Liver (tissue), 9 donors: ENCODE data around the gene ATAT1. TPM values are rescaled to one million over a fixed set of nuclear protein-coding genes. Genes with fewer than 3 reads are reported as not detected.

Source experiments
- DNase-seq: peaks from one replicate; pipeline ENCODE4 v3.0.0-alpha.2; 2017; ENCODE audit warnings: low spot score
- H3K27ac ChIP-seq, 2 donors: one replicate each; pipeline ENCODE4 v1.7.0; 2013; ENCODE audit warnings: inconsistent platforms in 2 of 2, low read length in 2 of 2, control low read depth in 1 of 2, low read depth in 1 of 2, mild to moderate bottlenecking in 1 of 2
- H3K27me3 ChIP-seq, 4 donors: one replicate each; pipeline versions ENCODE4 v1.6.1 to v1.7.0; 2013; ENCODE audit warnings: low read length in 3 of 4, inconsistent platforms in 1 of 4, mild to moderate bottlenecking in 1 of 4, moderate library complexity in 1 of 4; ENCODE audit not compliant: control insufficient read depth in 4 of 4, insufficient read depth in 4 of 4
- H3K36me3 ChIP-seq, 4 donors: one replicate each; pipeline versions ENCODE4 v1.6.1 to v1.7.0; 2013; ENCODE audit warnings: low read length in 3 of 4, mild to moderate bottlenecking in 3 of 4, low read depth in 1 of 4, moderate library complexity in 1 of 4; ENCODE audit not compliant: control insufficient read depth in 4 of 4, insufficient read depth in 3 of 4
- H3K4me1 ChIP-seq, 4 donors: one replicate each; pipeline versions ENCODE4 v1.6.1 to v1.7.0; 2013; ENCODE audit warnings: low read length in 3 of 4, mild to moderate bottlenecking in 3 of 4, moderate library complexity in 1 of 4; ENCODE audit not compliant: control insufficient read depth in 4 of 4, insufficient read depth in 4 of 4
- H3K4me3 ChIP-seq, 3 donors: one replicate each; pipeline versions ENCODE4 v1.6.1 to v1.7.0; 2013; ENCODE audit warnings: low read length in 3 of 3, control low read depth in 1 of 3, low read depth in 1 of 3, mild to moderate bottlenecking in 1 of 3
- H3K9ac ChIP-seq, 2 donors: one replicate each; pipeline ENCODE4 v1.7.0; 2013; ENCODE audit warnings: low read length in 2 of 2, mild to moderate bottlenecking in 2 of 2, moderate library complexity in 2 of 2, control low read depth in 1 of 2, low read depth in 1 of 2
- H3K9me3 ChIP-seq, 4 donors: one replicate each; pipeline versions ENCODE4 v1.6.1 to v1.7.0; 2013; ENCODE audit warnings: low read length in 3 of 4; ENCODE audit not compliant: control insufficient read depth in 4 of 4
- EGR1 ChIP-seq, 2 donors: IDR thresholded peaks; 2 replicates each; pipeline ENCODE4 v1.6.1; 2016 to 2018; ENCODE audit warnings: antibody characterized with exemption in 2 of 2, low read depth in 2 of 2
- FOXA1 ChIP-seq: IDR thresholded peaks from 2 replicates; pipeline ENCODE4 v1.6.1; 2016; ENCODE audit warnings: antibody characterized with exemption
- FOXA2 ChIP-seq: IDR thresholded peaks from 2 replicates; pipeline ENCODE4 v1.6.1; 2016; ENCODE audit warnings: antibody characterized with exemption
- HNF4A ChIP-seq, 2 donors: conservative IDR thresholded peaks; 2 replicates each; pipeline ENCODE4 v1.6.1; 2016; ENCODE audit warnings: antibody characterized with exemption in 2 of 2, mild to moderate bottlenecking in 2 of 2
- JUND ChIP-seq, 2 donors: IDR thresholded peaks; 2 replicates each; pipeline ENCODE4 v1.6.1; 2016; ENCODE audit warnings: antibody characterized with exemption in 2 of 2
- NR2F2 ChIP-seq: IDR thresholded peaks from 2 replicates; pipeline ENCODE4 v1.6.1; 2016; ENCODE audit warnings: antibody characterized with exemption
- RAD21 ChIP-seq, 2 donors: IDR thresholded peaks; 2 replicates each; pipeline ENCODE4 v1.6.1; 2016; ENCODE audit warnings: antibody characterized with exemption in 2 of 2, mild to moderate bottlenecking in 2 of 2
- SP1 ChIP-seq: IDR thresholded peaks from 2 replicates; pipeline ENCODE4 v1.6.1; 2018; ENCODE audit warnings: antibody characterized with exemption, mild to moderate bottlenecking
- TAF1 ChIP-seq: conservative IDR thresholded peaks from 2 replicates; pipeline ENCODE4 v1.6.1; 2016; ENCODE audit warnings: antibody characterized with exemption, mild to moderate bottlenecking
- WGBS: extraction: QIAGEN DNeasy Blood & Tissue Kit; methylation state at CpG from one replicate; pipeline ENCODE4 v1.1.7; 2013; 5-methylcytosine and 5-hydroxymethylcytosine counted together
- polyA plus RNA-seq, 2 donors: library from polyadenylated mRNA; stranded (reverse) in 1 of 2; unstranded in 1 of 2; fragments of 200-250 nt in 1 of 2; fragments of >200 nt in 1 of 2; fragmentation: Nextera tagmentation in 1 of 2; extraction: Ambion mirVana in 1 of 2; gene quantifications; one replicate each; pipeline versions ENCODE4 v1.2.1 to v1.2.3, GENCODE V29; 2013 to 2015
- total RNA-seq, 2 donors: library from RNA; depleted of rRNA; stranded (reverse); fragments of >200 nt; gene quantifications; one replicate each; pipeline ENCODE4 v1.2.3, GENCODE V29; 2014
- TF ChIP-seq, protein P1 (sequence below): IDR thresholded peaks from 2 replicates; pipeline ENCODE4 v1.6.1; 2016; ENCODE audit warnings: antibody characterized with exemption
- TF ChIP-seq, protein P2 (sequence below): IDR thresholded peaks from 2 replicates; pipeline ENCODE4 v1.6.1; 2016; ENCODE audit warnings: antibody characterized with exemption
- TF ChIP-seq, protein P3 (sequence below): IDR thresholded peaks from 2 replicates; pipeline ENCODE4 v1.6.1; 2016; ENCODE audit warnings: antibody characterized with exemption, mild to moderate bottlenecking
- TF ChIP-seq, protein P4 (sequence below): fragments of 150-350 bp; IDR thresholded peaks from 2 replicates; pipeline ENCODE4 v1.5.1; 2017; ENCODE audit warnings: improper control_type of control experiment, low read depth, low read length; ENCODE audit not compliant: missing input control
- donor health status: healthy.
- donor health status: healthy.
- donor health status: healthy.
- donor health status: healthy.
- donor health status: healthy.

The ATAT1 gene
- total and polyA plus RNA-seq, 4 donors = 2.1 to 5.4 (median 3.0) TPM

DNA sequence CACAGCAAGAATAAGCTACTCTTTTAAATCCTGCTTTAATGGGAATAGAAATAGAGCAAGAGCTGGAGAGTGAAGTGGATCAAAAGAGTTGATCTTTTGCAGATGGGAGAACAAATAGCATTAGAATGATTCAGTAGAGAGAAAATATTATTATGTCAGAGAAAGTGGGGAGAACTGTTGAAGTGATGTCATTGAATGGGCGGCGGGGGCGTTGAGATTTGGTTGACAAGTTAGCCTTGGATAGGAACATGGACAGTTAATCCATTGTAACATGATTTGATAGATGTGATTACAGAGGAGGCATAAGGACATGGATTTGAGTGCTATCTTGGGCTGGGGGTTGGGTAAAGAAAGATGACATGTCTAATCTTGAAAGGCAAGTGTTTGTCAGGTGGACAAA is 9.2 kb downstream of the ATAT1 start:
- Histone ChIP-seq H3K36me3 (peaks cover 0 to 13% (median 2%) of the 10 kb centered on the region in 4 donors), H3K4me1 (peaks cover 0 to 9% (median 0%) of the 10 kb centered on the region in 4 donors), H3K9me3 (no peaks in the 10 kb centered on the region), H3K4me3 (no peak overlapping the region), H3K27me3 (no peaks in the 10 kb centered on the region), H3K9ac (no peak overlapping the region), H3K27ac (no peak overlapping the region)
- WGBS = 97% methylated on average over 3 of the region's 3 CpGs
- no peak for DNase-seq
- TF ChIP-seq EGR1 (IDR thresholded peaks at IDR 0.05; ENCODE audit: low read depth in 2 of 2) (no peak), HNF4A (conservative IDR thresholded peaks at IDR 0.05) (no peak)
- TF ChIP-seq, protein P1, sequence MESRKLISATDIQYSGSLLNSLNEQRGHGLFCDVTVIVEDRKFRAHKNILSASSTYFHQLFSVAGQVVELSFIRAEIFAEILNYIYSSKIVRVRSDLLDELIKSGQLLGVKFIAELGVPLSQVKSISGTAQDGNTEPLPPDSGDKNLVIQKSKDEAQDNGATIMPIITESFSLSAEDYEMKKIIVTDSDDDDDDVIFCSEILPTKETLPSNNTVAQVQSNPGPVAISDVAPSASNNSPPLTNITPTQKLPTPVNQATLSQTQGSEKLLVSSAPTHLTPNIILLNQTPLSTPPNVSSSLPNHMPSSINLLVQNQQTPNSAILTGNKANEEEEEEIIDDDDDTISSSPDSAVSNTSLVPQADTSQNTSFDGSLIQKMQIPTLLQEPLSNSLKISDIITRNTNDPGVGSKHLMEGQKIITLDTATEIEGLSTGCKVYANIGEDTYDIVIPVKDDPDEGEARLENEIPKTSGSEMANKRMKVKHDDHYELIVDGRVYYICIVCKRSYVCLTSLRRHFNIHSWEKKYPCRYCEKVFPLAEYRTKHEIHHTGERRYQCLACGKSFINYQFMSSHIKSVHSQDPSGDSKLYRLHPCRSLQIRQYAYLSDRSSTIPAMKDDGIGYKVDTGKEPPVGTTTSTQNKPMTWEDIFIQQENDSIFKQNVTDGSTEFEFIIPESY = no peak

DNA sequence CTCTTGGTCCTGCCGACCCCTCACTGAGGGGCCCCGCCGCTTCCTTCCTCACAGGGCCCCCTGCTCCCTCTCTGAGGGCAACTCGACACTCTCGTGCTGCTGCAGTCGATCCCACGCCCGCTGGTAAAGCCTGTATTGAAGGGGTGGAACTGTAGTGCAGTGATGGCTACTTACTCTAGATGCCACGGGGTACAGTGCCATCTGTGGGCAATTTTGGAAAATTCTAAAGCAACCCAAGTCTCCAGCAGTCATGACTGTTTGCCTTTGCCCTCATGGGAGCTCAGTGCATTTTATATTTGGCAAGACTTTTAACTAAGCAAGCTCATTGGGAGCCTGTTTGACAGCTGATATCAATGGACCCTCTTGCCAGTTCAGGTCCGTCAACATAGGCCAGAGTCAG is 13.8 kb downstream of the ATAT1 start:
- 74% methylated on average over 10 of the region's 10 CpGs for WGBS
- DNase-seq = no peak
- no peak overlapping the region for H3K4me3 ChIP-seq
- no peaks in the 10 kb centered on the region for H3K9me3 ChIP-seq
- H3K27ac ChIP-seq = no peak overlapping the region
- H3K36me3 ChIP-seq = peaks cover 0 to 3% (median 0%) of the 10 kb centered on the region in 4 donors
- H3K27me3 ChIP-seq = no peaks in the 10 kb centered on the region
- TF ChIP-seq HNF4A (conservative IDR thresholded peaks at IDR 0.05) (peak in 1 of 2 donors; percentile 28), RAD21 (IDR thresholded peaks at IDR 0.05) (peak; percentile 63 to 68), SP1 (no peak), TAF1 (no peak), JUND (IDR thresholded peaks at IDR 0.05) (no peak), FOXA2 (no peak), FOXA1 (no peak), NR2F2 (no peak)
- TF ChIP-seq, protein P2, sequence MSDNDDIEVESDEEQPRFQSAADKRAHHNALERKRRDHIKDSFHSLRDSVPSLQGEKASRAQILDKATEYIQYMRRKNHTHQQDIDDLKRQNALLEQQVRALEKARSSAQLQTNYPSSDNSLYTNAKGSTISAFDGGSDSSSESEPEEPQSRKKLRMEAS = no peak
- TF ChIP-seq, protein P3, sequence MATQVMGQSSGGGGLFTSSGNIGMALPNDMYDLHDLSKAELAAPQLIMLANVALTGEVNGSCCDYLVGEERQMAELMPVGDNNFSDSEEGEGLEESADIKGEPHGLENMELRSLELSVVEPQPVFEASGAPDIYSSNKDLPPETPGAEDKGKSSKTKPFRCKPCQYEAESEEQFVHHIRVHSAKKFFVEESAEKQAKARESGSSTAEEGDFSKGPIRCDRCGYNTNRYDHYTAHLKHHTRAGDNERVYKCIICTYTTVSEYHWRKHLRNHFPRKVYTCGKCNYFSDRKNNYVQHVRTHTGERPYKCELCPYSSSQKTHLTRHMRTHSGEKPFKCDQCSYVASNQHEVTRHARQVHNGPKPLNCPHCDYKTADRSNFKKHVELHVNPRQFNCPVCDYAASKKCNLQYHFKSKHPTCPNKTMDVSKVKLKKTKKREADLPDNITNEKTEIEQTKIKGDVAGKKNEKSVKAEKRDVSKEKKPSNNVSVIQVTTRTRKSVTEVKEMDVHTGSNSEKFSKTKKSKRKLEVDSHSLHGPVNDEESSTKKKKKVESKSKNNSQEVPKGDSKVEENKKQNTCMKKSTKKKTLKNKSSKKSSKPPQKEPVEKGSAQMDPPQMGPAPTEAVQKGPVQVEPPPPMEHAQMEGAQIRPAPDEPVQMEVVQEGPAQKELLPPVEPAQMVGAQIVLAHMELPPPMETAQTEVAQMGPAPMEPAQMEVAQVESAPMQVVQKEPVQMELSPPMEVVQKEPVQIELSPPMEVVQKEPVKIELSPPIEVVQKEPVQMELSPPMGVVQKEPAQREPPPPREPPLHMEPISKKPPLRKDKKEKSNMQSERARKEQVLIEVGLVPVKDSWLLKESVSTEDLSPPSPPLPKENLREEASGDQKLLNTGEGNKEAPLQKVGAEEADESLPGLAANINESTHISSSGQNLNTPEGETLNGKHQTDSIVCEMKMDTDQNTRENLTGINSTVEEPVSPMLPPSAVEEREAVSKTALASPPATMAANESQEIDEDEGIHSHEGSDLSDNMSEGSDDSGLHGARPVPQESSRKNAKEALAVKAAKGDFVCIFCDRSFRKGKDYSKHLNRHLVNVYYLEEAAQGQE = no peak
- TF ChIP-seq, protein P4, sequence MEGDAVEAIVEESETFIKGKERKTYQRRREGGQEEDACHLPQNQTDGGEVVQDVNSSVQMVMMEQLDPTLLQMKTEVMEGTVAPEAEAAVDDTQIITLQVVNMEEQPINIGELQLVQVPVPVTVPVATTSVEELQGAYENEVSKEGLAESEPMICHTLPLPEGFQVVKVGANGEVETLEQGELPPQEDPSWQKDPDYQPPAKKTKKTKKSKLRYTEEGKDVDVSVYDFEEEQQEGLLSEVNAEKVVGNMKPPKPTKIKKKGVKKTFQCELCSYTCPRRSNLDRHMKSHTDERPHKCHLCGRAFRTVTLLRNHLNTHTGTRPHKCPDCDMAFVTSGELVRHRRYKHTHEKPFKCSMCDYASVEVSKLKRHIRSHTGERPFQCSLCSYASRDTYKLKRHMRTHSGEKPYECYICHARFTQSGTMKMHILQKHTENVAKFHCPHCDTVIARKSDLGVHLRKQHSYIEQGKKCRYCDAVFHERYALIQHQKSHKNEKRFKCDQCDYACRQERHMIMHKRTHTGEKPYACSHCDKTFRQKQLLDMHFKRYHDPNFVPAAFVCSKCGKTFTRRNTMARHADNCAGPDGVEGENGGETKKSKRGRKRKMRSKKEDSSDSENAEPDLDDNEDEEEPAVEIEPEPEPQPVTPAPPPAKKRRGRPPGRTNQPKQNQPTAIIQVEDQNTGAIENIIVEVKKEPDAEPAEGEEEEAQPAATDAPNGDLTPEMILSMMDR = peak; percentile 27
- H3K4me1 ChIP-seq = peaks cover 0 to 12% (median 6%) of the 10 kb centered on the region in 4 donors
- H3K9ac ChIP-seq = no peak overlapping the region
